Stimulated activated naive CD4-positive, alpha-beta T cell (primary cell): ENCODE results near the gene PRDM16.

ENCODE experiments used
- DNase-seq, 6 experiments: peaks; one replicate each; lab custom pipeline; 2025; lab: John Stamatoyannopoulos, UW

PRDM16 gene

DNA sequence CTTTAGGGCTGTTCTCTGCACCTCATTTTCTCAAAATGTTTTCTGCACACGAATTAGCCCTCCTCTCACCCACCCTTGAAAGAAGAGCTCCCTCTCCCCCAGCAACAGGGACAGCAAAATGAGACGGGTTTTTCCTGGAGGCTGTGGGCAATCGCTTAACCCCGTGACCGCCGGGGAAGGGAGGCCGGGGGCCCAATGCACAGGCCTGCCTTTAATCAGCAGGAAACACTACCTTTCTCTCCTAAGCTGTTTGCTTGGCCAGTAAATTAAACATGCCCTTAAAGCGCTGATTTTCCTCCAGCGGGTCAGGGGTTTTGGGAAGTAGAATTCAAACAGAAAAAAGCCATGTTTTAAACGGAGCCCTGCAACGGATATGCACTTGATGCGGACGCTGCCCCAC lies 114.4 kb downstream of the PRDM16 start:
- no peak for DNase-seq

DNA sequence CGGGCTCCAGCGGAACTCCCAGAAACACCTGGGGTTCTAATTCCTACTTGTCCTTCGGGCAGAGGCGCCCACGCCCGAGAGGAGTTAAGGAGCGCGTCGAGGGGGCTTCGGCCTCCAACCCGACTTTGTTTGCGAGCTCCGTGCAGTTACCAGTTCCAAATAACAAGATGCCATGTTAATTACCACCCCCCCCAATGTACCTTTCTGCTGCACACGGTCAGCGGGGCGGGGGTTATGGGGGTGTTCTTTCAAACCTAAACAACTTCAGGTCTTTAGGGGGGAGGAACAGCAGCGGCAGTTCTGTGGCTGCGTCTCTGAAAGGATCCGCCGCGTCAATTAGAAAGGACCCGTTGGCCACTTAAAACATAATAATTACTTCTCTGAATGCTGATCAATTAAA lies 114.8 kb downstream of the PRDM16 start:
- DNase-seq = no peak

DNA sequence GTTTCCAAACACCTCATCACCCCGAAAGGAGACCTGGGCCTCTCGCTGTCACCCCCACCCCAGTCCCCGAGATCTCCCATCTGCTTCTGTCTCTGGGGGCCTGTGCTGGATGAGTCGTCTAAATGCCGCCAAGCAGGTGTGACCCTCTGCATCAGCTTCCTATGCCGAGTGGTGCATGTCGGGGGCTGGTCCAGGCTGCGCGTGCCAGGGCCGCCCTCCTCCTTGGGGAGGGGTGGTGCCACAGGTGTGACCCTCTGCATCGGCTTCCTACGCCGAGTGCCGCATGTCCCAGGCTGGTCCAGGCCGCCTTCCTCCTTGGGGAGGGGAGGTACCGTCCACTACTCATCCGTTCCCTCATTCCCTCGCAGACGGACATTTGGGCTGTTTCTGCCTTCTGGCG lies 115.7 kb downstream of the PRDM16 start:
- DNase-seq = no peak

DNA sequence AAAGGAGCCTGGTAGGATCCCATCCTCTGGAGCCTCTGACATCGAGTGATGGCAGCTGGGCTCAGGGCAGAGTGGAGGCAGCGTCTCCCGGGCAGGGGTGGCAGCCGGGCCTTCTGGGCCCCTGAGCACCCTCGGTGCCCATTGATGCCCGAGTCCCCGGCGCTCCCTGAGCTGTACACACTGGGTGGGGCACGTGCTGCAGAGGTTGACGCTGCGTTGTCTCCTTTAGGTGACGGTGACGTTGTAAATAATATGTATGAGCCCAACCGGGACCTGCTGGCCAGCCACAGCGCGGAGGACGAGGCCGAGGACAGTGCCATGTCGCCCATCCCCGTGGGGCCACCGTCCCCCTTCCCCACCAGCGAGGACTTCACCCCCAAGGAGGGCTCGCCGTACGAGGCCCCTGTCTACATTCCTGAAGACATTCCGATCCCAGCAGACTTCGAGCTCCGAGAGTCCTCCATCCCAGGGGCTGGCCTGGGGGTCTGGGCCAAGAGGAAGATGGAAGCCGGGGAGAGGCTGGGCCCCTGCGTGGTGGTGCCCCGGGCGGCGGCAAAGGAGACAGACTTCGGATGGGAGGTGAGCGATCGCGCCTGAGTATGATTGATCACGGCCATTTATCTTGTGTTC lies 117.0 kb downstream of the PRDM16 start:
- no peak for DNase-seq

DNA sequence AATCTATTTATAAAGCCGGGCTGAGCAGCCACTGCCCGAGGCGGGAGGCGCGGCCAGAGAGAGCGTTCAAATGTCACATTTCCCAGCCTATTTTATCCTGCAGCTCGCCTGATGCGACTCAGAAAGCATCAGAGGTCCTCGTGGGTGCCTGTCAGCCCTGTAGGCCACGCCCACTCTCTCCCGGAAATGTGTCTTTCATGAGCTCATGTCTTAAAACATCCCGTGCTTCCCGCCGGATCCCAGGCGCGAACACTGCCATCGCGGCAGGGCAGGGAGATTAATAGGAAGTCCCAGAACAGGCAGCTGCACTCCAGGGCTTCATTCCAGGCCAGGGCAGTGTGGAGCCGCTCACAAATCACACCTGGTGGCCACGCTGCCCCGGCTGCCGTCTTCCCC lies 117.5 kb downstream of the PRDM16 start:
- DNase-seq = no peak

DNA sequence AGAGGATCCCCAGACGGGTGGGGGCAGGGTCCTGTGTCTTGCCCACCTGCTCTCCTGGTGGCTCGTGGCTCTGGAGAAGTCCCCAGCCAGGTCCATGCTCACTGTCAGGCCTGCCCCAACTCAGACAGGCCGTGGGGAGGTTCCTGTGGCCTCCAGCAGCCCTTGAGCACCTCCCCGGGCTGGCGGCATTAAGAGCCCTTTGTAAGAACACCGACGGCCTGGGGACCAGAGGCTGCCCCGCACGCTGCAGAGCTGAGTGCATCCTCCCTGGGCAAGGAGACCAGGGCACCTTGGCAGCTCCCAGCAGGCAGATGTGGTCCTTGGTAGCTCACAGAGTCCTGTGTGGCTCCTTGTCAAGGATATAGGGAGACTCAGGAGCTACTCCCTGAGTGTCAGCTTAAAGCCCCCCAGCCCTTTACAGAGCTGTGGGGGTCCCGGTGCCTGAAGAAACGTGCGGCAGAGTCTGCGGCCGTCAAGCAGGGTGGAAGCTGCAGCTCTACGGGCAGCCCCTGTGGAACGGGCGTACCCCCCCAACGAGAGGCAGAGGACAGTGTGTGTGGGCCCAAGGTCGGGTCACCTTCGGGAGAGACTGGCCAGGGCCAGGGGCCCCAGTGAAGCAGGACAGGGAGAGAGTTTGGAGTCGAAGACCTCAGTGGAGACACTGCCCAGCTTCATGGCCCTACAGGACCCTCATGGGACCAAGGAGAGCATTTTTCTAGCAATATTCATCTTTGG lies 118.6 kb downstream of the PRDM16 start:
- DNase-seq = no peak

DNA sequence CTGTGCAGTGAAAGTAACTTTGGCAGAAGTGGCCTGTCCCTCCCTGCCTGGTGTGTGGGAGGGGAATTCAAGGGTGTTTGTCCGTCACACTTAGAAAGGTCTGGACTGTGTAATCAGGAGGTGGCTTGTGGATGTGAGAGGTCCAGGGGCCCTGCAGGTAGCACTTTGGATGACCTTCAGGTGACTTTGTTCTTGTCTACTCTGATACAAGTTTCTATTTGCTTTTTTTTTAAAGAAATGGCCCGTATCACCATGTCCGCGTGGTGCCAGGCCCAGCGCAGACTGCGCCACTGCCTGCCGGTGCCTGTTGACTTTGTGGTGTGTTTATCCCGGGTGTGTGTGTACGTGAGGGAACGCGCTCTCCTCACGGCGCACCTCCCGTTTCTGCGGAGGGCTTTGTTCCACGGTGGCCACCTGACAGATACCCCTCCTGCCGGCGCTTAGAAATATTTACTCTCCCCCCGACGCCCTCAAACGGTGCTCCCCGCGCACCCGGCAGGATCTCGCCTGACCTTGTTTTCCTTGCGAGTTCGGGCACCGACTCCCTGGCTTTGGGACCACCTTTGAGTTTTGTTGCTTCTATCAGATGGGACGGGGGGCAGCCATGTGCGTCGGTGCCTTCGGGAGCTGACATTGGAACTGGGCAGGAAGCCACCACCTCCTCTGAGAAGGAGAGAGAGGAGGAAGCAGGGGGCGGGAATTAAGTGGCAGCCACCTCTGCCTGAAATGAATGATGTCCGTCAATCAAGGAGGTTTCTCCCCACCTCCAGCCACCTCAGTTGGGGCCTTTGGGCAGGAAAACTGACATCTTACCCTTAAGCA lies 119.4 kb downstream of the PRDM16 start:
- no peak for DNase-seq

DNA sequence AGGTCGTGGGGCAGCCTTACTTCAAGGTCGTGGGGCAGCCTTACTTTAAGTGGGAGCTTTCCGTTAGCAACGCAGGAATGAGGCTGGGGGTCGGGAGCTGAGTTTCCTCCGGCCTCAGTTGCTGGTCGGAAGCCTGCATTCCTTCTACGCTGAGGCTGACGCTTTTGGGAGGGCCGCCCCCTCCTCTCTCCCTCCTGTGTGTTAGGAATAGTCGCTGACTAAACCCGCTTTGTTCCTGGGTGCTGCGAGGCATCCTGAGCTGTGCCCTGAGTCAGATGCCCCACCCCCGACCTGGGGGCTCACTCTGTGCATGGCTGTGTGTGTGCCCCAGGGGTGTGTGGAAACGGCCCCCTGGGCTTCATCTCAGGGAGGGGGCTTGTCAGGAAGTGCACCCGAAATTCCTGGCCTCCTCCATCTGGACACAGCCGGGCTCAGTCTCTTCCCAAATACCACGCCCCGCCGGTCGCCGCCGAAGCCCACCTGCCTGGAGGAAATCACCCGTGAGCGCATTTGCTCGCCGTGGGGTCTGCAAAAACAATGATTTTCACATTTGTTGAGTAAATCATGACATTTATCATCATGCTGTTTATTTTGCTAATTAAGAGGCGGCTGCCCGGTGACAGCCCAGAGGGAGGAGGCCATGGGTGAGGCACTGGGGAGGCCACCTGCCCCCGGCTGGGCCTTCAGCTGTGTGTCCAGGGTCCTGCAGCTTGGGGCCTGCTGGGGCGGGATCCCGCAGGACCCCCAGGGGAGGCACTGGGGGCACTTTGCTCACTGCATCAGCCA lies 121.4 kb downstream of the PRDM16 start:
- no peak for DNase-seq

DNA sequence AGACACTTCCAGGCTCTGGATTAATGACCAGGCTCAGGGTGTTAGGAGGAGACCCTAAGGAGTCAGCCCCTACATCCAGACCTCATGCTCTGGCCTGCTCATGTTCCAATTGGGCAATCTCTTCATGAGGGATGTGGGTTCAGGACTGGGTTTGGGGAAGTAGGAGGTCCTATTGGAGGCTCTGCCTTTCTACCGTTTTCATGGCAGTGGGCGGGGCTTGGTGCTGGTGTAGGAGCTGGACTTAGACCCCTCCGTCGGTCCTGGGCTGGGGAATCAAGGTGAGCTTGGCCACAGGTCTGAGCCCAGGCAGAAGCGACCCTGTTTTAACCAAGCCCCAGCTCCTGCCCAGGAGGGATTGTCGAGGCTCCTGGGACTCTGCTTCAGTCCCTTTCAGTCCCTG lies 123.4 kb downstream of the PRDM16 start:
- DNase-seq = no peak

DNA sequence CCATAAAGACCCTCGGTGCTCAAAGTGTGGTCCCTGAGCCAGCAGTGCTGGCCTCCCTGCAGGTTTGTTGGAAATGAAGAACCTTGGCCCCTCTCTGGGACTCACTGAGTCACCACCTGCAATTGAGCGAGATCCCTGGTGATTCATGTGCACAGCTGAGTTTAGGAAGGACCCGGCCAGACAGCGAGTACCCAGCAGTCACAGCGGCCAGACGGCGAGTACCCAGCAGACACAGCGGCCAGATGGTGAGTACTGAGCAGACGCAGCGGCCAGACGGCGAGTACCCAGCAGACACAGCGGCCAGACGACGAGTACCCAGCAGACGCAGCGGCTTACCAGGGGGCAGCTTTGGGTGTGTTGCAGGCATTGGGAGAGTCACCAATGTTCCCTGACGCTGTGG lies 123.8 kb downstream of the PRDM16 start:
- DNase-seq = no peak

DNA sequence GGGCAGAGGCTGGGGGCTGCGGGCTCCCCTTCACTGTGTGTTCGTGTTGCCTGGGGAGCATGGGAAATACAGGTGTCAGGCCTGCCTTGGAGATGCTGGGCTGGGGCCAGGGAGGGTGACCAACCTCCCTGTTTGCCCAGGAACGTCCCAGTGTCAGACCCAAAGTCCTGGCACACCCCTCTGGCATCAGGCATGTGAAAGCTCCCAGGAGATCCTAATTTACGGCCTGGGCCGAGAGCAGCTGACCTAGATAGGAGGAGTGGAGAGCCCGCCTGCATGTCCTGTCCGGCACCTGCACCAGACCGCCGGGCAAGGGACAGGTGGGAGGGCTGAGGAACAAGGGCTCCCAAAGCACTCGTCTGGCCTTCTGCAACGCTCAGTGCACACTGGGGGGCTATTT lies 124.8 kb downstream of the PRDM16 start:
- DNase-seq = no peak

DNA sequence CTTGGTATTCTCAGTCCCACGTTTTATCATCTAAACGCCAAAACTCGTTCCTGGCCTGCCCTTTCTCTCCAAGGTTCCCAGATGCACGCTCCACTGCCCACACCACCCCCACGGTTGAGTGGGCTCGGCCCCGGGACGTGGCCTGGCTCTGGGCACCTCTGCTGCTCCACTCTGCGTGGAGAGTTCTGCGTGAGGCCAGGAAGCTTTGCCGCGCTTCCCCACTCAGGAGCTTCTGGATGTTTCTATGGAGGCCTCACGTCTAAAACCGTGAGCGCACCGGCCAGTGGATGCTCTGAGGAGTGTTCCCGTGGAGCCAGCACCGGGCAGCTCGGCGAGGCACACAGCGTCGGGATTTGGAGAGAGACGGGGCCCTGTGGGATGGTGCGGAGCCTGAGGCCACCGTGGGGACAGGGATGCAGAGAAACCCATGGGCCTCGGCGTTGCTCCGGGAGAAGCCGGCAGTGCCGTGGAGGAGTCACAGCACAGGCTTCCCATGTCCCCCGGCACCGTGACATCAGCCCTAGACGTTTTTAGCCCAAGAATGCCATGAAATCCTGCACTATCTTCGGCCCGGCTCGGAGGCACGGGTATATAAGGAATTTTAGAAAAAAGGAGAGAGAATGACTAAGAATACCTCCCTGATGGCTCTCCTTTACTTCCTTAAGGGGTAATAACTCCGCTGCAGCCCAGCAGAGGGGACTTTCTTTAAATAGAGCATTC lies 125.9 kb downstream of the PRDM16 start:
- DNase-seq = no peak

DNA sequence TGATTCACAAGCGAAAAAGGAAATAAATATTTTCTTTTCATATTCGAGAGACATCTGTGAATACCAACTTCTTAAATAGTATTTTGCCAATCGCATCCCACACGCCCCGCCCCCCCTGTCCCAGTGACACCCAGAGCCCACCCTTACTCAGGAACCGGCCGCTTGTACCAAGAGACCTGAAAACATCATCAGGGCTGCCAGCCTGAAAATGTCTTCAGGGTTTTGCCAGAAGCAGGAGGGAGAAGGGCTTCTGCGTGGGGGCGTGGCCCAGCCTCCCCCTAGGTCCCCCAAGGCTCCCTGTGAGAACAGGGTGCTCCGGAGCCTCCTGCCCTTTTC lies 126.4 kb downstream of the PRDM16 start:
- no peak for DNase-seq

DNA sequence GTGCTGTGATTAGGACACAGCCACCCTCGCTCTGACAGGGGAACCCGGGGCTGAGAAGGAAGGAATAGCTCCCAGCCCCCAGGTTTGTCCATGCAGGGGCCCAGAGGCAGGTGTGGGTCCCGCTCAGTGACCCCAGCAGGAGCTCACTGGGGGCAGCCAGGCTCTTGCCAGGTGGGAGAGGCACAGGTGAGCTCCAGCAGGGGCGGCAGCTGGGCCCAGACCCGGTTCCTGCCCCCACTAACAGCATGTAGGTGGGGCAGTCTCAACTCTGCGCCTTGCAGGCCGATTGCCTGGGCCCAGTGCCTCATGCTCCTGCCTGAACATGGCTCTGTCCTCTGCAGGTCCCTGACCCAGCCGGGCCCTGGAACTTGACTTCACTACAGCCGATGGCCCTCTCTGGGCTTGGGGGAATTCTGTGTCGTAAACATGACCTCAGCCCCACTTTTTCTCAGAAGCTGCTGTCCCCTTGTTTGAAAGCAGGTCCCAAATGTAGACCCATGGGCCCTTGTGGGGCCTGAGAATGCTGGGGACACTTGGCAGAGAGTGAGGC lies 127.0 kb downstream of the PRDM16 start:
- DNase-seq = no peak

DNA sequence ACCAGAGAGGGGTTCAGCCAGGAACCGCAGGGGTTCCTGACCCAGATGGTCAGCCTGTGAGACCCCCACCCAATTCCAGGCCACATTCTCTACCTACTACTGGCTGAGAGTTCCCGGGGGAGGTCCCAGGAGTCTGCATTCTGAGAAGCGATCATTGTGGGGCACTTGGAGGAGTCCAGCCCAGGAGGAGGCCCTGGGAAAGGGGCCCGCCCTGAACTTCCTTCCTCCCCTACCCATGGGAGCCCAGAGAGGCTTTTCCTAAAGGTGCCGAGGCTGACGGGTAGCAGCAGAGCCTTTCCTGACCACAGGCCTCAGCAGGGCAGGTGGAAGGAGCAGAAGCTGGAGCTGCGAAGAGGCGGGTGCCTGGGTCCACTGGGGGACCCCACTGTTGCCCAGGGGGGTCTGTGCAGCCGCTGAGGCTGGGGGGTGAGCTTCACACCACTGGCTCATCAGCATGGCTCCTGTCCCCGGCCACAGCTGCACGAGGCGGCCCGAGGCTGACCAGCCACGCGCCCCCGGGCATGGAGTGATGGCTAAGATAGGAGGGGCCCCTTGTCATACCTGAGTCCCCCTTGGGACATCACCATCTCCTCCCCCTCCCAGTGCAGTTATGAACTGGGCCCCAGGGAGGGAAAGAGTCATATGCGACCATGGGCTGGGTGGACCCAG lies 127.7 kb downstream of the PRDM16 start:
- no peak for DNase-seq

DNA sequence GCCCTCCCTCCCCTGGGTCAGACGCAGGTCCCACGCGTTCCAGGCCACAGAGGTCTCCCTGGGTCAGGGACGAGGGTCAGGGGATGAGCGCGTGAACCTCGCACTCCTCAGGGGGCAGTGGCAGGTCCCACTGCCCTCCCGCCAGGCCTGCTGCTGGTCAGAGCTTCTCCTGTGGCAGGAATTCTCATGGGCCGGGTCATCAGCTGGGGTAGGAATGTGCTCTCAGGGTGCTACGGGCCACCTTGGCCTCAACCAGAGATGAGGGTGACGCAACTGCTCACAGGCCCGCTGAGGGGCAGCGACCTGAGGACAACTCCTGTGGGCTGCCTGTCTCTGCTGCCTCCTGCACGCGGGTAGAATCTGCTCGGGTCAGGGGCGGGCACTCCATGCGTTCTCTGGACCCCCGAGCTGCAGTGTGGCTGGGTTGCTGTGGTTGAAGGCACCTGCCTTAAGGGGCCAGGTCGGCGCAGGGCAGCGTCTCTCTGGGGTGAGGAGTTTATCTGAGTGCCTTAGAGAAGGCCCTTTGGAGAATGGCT lies 128.8 kb downstream of the PRDM16 start:
- DNase-seq = no peak

DNA sequence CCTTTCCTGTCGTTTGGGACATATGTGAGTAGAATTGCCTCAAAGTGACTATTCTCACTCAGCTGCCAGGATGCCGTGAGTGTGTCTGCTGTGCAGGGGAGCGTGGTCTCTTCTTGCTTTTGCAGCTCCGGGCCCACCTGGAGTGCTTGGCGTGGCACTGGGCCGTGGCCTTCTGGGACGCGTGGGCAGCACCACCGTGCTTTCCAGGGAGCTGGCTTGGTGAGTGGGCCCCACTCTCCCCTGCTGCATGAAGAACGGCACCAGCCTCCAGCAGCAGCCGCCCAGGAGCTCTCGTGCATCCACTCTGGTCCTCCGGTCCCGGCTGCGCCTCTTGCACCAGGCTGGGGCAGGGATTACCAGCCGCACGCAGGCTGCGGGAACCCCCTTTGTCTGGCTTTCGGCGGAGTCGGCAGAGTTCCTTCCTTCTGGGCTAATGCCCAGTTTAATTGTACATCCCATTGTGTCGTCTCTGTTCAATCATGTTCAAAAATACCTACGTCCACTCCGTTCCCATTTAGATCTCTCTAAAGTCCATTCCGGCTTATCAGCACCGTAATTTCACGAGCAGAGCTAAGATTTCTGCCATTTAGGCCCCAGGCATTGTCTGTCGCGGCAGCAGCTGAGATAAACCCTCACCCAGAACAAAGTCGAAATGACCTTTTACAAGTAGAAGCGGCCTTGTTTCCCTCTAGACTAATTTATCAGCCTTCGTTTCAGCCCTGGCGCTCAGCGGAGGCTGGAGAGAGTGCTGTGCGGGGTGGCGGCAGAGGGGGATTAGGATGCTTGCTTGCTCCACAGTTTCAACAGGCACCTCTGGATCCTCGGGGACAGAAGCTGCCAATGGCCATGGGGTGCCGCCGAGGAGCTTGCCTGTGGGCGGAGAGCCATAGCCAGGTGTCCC lies 129.6 kb downstream of the PRDM16 start:
- DNase-seq = no peak

DNA sequence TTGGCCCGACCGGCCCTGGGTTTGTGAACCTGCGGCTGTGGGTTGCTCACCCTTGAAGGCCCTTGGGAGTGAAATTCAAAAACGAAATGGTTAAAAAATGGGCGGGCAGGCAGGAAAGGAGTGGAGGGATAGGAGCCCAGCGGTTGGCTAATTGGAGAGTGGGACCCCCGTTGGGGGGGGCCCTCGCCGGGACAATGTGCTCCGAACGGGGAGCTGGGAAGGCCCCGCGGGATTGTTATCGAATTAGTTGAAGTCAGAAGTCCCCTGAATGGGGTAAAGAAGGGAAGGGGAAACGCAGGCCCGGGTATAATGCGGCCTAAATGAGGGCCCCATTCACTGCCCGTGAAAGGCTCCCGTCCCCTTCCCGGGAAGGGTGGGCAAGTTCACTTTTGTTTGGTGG lies 135.7 kb downstream of the PRDM16 start:
- DNase-seq = no peak

DNA sequence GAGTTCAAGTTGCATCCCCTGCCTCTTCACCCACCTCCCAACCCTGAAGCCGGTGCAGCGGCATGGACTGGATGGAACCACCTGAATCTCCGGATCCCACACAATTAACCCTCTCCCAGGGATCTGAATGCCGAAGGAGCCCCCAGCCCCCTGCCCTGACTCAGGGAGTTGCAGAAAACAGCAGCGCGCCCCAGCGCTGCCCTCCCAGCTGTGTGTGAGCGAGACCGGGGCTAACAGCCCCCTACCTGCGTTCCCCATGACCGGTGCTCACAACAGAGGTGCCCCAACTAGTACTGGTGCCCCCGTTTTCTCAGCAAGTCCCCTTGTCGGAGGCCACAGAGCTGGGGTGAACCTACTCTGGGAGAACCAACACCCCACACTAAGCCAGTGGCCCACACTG lies 136.8 kb downstream of the PRDM16 start:
- no peak for DNase-seq

DNA sequence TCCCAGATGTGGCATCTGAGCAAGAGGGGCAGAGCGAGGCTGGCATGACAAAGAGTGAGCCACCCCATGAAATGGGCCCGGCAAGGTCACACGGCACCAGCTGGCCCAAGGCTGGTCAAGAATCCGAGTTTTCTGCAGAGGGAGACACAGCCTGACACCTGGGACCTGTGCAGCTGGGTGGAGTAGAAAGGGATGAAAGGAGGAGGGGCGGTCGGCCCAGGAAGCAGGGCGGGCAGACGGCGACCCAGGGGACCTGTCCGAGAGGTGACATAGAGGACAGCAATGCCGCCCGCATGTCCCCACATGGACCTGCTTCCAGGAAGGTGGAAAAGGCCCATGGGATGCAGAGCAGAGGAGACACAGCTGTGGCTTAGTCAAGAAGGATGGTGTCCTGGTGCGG lies 137.7 kb downstream of the PRDM16 start:
- DNase-seq = no peak
